Measurements from ENCODE around the gene NR6A1.
"Not testable (repeated sequence)": the region's sequence is repeated elsewhere in the genome, so short reads cannot be mapped to it uniquely, and the experiment has no call there.

- TF ChIP-seq CTCF (conservative IDR thresholded peaks at IDR 0.05; ENCODE audit: low read depth, low read length); EZH2 (IDR thresholded peaks at IDR 0.05; ENCODE audit: low read length, unreplicated experiment): not testable (repeated sequence)
These were observed 33.0 kb downstream of the NR6A1 start for GRCh38 chr9:124738075-124738474.
